CD4-positive, alpha-beta T cell treated with Interleukin-15 for 1 hour (primary cell): ENCODE data around the gene DDX1.
"Not testable (repeated sequence)": the region's sequence is repeated elsewhere in the genome, so short reads cannot be mapped to it uniquely, and the experiment has no call there.

Source experiments
- DNase-seq: peaks from one replicate; pipeline ENCODE4 v3.0.0-alpha.2; 2020

Gene DDX1

DNA sequence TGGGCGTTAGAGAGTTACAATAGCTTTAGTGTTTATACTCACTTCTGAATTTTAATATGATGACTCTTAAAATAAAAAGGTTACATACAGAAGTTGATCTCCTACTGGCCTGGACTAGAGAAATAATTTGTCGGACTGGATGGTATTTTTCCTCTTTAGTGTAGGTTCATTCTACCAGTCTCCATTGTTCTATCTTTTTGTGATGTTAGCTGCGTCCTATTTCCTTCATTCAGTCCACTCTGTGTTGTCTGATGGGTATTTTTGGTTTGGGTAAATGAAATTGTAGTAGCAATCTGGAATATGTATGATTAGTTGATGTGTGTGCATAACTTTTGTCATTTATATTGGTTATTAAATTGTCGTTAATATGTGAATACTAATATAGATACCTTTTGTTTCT lies 5.3 kb downstream of the DDX1 start:
- DNase-seq = no peak

DNA sequence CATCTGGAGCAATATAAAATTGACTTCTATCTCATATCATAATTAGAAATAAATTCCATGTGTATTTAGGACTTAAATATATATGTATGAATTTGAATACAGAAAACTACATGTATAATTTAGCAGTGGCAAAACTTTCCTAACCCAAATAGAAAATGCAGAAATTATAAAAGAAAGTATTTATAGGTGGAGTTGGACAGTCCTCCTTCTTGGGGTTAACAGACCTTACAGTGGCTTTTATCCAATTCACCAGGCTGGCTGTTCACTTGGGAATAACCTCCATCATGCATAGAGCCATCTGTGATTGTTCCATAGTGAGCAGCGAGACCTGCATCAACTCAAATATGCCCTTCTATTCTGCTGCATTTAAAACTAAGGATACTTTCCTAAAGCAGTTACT lies 8.3 kb downstream of the DDX1 start:
- no peak for DNase-seq

DNA sequence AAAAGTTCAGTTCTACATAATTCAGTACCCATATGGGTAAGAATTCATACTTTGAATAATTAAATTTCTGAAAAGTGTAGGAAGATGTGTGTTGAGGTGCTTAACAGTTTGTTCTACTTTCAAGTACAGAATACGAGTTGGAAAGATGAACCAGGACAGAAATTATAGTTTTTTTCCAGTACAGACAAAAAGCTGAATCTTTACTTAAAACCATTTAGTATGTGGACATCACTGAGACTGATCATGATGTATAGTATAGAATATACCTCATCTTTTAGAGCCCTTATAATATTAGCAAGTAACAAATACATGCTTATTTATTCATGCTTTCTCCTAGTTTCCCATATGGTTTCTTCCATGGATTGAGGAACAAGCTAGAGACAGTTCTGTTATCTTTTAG lies 10.0 kb downstream of the DDX1 start:
- no peak for DNase-seq

DNA sequence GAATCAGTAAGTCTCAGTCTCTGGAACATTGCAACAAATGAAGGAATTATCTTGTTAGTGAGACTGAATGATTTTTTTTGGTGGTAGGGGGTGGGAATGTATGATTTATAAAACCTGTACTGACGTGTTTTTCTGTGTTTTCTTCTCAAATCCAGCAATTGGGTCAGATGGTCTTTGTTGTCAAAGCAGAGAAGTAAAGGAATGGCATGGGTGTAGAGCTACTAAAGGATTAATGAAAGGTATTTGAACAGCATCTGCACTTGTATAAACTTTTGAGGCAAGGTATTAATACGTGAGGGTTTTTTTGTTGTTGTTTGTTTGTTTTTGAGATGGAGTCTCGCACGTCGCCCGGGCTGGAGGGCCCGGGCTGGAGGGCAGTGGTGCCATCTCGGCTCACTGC lies 10.7 kb downstream of the DDX1 start:
- DNase-seq = no peak

DNA sequence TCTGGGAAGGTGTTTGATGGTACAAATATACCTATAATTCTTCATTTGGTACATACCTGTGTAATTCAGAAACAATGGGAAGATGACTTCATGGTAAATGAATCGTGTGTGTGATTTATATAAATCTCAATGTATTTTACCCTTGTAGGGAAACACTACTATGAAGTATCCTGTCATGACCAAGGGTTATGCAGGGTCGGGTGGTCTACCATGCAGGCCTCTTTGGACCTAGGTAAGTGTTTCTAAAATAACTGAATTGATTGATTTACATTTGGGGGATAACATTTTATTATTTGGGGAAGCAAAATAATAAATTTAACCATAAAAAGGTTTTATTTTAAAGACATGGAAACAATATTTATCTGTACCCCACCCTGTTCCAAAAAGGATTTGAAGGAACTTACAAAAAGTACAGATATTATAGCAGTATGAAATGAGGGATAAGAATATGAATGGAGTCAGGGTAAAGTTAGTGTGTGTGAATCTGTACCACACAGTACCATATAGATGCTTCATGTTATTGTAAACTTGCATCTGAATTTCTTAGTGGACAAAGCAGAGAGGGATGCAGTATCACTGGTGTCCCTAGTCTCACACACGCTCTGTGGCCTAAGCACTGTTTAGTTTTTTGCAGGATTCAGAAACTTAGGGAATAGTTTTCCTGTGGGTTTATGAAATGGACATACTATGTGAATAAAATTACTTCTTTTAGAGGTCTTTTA lies 11.5 kb downstream of the DDX1 start:
- DNase-seq = no peak

DNA sequence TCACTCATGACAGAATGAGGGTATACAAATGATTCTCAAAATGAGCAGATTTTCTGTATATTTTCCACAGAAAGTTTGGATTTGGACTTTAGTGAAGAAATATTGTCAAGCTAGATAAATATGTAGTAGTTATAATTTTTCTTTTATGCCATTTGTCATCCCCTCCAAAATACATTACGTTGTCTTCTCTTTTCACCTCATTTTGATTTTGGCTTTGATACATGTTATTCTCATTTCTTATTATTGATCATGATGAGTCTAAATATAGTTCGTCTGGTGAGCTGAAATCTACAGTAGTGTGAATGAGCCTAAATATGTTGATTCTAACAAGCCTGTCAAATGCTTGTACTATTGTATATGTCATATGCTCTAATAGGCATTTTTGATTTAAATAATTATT lies 12.3 kb downstream of the DDX1 start:
- no peak for DNase-seq

DNA sequence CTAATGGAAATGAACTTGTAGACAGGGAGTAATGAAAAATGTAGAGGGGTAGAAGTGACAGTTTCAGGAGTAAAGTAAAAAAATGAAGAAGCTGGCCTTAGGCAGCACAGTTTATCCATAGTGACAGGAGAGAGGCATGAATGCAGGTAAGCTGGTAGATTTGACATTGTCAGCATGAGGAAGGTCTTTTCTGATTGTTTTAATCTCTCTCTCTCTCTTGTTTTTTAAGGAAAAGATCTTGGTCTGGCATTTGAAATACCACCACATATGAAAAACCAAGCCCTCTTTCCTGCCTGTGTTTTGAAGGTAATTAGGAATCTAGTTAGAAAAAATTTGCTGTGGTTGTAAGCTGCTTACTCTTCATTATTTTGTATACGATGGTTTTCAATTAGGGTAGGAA lies 14.1 kb downstream of the DDX1 start:
- DNase-seq = no peak

DNA sequence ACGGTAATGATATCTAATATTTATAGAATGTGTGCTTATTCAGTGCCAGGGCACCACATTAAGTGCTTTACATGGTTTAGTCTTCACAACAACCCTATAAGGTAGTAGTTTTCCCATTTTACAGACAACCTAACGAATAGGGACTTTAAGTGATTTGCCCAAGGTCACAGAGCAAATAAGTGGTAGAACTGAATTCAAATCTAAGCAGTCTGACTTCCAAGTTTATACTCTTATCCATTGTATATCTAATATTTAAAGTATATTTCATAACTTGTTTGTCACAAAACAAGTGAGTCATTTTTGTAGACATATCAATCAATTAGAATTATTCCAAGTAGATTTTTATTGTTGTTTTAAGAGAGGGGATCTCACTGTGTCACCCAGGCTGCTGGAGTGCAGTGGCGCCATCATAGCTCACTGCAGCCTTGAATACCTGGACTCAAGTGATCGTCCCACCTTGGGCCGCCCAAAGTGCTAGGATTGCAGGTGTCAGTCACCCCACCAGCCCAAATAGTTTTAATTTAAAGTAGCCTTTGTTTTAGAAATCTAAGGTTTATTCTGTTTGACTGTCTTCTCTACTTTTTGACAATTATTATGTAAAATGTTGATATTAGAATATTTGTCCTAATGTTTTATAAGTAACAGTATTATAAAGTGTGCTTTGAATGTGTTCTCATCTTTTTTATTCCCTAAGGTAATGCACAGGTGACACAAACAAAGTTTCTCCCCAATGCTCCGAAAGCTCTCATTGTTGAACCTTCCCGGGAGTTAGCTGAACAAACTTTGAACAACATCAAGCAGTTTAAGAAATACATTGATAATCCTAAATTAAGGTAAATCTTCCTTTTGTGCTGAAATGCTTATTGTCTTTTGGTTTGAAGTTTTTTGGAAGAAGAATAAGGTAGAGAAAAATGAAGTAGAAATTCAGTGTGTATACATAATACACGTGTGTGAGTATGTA lies 15.1 kb downstream of the DDX1 start:
- no peak for DNase-seq

DNA sequence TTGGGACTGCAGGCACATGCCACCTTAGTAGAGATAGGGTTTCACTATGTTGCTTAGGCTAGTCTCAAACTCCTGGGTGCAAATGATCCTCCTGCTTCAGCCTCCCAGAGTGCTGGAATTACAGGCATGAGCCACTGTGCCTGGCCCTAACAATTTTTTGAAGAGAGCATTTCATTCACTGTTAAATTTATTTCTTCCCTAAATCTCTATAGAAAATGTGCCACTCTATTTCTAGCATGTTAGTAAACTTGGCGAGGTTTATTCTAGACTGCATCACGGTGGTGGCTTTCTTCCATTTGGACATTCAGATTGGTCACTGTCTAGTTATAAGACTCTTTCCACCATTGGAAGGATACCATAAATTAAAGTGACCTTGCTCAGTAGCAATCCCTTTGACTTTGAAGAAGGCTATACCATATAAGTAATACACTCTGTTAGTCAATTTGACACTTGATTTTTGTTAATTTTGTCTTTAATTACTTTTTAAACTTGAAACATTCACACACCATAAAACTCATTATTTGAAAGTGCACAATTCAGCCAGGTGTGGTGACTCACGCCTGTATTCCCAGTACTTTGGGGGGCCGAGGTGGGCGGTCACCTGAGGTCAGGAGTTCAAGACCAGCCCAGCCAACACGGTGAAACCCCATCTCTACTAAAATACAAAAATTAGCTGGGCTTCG lies 16.2 kb downstream of the DDX1 start:
- no peak for DNase-seq

DNA sequence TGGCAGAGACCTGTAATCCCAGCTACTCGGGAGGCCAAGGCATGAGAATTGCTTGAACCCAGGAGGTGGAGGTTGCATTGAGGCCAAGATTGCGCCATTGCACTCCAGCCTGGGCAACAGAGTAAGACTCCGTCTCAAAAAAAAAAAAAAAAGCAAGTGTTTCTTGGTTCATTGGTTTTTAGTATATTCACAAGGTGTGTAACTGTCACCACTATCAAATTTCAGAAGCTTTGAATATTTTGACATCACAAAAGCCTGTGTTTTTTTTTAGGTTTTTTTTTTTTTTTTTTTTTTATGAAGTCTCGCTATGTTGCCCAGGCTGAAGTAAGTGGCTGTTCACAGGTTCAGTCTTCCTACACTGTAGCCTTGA lies 16.7 kb downstream of the DDX1 start:
- DNase-seq = no peak

DNA sequence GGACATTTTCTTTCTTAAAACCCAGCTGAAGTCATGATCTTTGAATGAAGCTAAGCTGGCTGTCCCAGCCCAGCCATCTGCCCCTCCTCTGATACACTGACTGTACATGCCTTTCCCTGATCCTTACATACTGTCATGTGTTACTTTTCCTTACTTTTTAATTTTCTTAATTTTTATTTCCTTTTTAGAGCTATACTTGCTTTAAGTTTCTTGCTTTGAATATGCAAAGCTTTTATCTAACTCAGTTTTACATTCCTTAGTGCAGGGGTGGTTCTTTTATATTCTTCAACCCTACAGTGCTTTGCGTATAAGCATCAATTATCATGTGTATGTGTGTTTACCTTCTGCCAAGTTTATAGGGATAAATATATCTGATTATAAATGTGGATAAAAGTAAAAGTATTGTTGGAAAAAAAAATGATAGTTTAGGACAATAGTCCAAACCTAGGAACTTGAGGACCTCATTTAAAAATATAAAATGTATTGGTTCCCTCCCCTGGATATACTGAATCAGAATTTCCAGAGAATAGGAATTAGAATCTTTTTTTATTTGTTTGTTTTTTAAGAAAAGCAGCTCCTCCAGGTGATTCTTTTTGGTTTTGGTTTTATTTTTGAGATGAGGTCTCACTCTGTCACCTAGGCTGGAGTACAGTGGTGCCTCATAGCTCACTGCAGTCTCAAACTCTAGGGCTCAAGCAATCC lies 17.8 kb downstream of the DDX1 start:
- DNase-seq = no peak

DNA sequence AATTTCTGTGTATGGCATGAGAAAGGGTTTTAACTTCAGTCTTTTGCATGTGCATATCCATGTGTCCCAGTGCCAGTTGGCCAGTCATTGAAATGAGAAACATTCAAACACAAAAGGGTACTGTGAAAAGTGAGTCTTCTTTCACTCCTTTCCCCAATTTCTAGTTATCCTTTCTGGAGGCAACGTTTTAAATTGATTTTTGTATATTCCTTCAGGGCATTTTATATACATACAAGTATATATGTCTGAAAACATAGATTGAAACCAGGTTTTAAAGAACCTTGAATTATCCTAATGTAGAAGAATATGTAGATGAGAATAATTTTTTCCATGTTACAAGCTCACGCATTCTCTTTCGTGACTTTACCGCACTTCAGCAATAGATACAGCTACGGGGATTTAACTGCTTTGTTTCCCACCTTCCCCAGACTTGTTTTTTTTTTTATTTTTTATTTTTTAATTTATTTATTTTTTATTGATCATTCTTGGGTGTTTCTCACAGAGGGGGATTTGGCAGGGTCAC lies 18.8 kb downstream of the DDX1 start:
- no peak for DNase-seq

DNA sequence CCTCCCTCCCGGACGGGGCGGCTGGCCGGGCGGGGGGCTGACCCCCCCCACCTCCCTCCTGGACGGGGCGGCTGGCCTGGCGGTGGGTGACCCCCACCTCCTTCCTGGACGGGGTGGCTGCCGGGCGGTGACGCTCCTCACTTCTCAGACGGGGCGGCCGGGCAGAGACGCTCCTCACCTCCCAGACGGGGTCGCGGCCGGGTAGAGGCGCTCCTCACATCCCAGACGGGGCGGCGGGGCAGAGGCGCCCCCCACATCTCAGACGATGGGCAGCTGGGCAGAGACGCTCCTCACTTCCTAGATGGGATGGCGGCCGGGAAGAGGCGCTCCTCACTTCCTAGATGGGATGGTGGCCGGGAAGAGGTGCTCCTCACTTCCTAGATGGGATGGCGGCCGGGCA lies 20.4 kb downstream of the DDX1 start:
- not testable (repeated sequence) for DNase-seq

DNA sequence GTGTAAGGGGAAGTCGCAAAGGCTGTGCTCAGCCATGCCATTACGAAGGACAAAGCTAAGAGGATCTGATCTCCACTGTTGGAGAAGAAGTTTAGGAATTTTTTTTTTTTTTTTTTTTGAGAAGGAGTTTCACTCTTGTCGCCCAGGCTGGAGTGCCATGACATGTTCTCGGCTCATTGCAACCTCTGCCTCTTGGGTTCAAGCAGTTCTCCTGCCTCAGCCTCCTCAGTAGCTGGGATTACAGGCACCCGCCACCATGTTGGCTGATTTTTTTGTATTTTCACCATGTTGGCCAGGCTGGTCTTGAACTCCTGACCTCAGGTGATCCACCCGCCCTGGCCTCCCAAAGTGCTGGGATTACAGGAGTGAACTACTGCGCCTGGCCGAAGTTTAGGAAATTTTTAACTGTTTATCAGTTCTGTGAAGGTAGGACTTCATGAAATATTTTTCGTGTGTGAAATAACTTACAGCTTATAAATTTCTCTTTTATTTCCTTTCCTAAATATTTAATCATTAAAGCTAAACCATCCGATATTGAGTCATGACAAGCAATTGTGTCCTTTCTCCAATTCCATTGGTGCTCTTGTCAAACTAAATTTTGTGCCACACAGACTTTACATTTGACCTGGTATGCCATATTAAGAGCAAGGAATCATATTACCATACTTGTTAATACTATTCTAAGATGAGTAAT lies 22.2 kb downstream of the DDX1 start:
- no peak for DNase-seq

DNA sequence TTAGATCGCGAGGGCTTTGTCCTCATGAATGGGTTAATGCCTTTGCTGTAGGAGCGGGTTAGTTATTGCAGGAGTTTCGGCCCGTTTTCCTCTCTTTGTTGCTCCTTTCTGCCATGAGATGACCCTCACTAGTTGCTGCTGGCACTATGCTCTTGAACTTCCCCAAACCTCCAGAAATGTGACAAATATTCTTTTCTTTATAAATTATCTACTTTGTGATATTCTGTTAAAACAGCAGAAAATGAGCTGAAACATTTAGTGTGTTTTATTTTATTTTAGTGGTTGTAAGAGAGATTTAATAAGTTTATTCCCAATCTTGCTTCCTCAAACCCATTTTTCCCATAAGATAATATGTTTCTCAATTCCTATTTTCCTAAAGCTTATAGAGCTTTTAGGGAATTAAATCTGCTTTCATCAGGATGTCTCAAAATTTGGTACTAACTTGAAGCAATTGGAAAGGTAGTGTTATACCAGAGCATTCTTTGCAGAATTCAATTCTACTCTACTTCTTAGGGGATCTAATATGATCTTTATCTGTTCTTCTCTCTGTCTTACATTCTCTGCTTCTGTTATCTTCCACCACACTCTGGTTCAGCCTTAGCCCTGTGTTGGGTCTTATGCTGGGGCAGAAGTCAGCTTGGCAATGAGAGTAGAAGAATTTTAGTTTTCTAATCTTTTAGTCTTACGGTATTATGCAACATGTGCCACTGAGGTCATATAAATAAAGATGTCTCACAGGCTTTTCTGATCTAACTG lies 23.1 kb downstream of the DDX1 start:
- DNase-seq = no peak

DNA sequence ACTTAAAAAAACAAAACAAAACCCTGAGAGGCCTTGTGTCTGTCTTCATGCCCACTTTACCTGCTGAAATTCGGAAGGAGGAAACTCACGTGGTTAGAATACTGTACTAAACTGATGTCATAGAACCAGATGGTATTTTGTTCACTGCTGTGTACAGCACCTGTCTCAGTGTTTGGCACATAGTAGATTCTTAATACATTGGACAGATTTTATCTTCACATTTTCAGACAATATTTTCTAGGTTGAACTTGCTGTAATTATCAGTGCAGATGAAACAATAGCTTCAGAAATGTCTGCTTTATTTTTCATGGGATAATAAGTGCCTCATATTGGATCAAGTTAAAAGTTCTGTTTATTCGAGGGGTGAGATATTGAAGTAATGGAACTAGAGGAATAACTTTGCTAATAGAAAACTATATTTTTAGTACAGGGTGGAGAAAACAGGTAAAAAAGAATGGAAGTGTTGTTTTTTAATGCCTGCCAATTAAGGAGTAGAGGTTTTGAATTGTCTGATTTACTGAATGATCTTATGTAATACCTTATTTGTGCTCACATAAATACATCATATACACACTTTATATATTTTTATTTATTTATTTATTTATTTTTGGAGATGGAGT lies 23.7 kb downstream of the DDX1 start:
- DNase-seq = no peak

DNA sequence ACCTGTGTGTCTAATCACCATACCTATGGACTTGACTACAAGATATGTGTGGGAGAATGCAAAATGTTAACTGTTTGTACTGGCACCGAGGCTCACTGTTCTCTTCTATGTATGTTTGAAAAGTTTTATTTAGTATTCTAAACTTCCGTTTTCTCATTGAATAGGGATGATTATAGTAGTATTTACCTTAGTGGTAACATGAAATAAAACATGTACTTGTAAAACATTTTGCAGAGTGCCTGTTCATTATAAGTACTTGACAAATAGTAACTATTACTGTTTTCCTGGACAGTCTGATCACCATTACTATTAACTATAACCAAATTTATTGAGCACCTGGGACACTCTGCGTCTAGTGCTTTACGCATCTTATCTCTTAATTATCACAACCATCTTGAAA lies 24.8 kb downstream of the DDX1 start:
- DNase-seq = no peak

DNA sequence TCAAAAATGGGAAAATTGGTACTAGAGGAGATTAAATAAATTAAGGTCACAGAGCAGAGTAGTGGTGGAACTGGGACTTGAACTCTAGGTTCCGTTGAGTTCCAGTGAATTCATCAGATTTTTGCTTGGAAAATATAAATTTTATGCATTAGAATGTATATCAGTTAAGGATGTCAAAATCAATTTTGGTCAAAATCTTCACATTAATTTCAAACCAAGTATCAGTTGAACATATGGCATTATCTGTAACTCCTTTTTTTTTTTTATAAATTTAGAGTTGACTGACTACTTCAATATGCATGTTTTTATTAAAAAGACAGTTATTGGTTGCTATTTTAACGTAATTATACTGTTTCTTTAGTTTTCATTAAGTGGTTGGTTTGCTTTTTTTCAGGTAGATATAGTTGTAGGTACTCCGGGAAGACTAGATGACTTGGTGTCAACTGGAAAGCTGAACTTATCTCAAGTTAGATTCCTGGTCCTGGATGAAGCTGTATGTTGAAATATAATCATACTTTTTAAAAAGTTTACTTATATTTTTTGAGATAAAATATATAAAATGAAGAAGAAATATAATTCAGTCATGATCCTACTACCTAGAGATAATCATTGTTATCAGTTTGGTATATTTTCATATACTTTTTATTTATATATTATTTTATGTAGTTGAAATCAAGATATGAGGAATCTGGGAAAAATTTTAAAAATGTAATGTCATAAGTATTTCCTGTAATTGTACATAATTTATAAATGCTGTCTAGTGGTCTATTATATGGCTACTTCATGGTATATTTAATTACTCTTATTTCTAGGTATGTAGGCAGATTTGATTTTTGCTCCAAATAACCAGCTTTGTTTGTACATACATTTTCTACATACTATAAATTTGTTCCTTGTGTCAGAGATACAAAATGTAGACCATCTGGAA lies 25.4 kb downstream of the DDX1 start:
- DNase-seq = no peak

DNA sequence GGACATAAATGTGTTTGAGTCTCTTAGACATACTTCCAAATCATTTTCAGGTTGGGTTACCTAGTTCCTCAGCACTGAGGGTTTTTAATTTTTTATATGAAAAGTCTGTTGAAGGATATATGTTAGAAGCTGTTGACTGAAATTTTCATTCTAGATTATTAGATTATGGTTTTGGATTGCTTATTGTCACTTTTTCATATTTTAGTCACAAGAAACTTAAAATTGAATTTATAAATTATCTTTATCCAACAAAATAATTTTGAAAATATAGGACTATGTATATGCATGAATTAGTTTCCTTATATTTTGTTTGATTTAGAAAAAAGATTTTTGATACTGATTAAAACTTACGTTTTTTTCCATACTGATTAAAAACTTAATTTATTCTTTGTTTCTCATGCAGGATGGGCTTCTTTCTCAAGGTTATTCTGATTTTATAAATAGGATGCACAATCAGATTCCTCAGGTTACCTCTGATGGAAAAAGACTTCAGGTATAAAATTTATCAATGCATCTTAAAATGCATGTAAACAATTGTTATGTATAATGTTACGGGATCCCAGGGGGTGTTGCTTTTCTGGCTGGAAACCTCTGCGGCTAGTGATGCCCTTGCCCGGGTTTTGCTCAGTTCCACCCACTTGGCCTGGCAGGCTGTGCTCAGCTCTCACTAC lies 26.2 kb downstream of the DDX1 start:
- no peak for DNase-seq
